Liver (tissue), 3 donors: ENCODE results near the gene MIER1.

Source experiments
- CTCF ChIP-seq: fragments of 150-350 bp; IDR thresholded peaks from 2 replicates; pipeline ENCODE4 v1.5.1; 2017; ENCODE audit warnings: improper control_type of control experiment, low read depth, low read length; ENCODE audit not compliant: missing input control
- EGR1 ChIP-seq, 2 donors: IDR thresholded peaks; 2 replicates each; pipeline ENCODE4 v1.6.1; 2016 to 2018; ENCODE audit warnings: antibody characterized with exemption in 2 of 2, low read depth in 2 of 2
- JUND ChIP-seq, 2 donors: IDR thresholded peaks; 2 replicates each; pipeline ENCODE4 v1.6.1; 2016; ENCODE audit warnings: antibody characterized with exemption in 2 of 2
- MAX ChIP-seq: IDR thresholded peaks from 2 replicates; pipeline ENCODE4 v1.6.1; 2016; ENCODE audit warnings: antibody characterized with exemption
- NR2F2 ChIP-seq: IDR thresholded peaks from 2 replicates; pipeline ENCODE4 v1.6.1; 2016; ENCODE audit warnings: antibody characterized with exemption
- RAD21 ChIP-seq, 2 donors: IDR thresholded peaks; 2 replicates each; pipeline ENCODE4 v1.6.1; 2016; ENCODE audit warnings: antibody characterized with exemption in 2 of 2, mild to moderate bottlenecking in 2 of 2
- REST ChIP-seq: IDR thresholded peaks from 2 replicates; pipeline ENCODE4 v1.6.1; 2016; ENCODE audit warnings: antibody characterized with exemption, mild to moderate bottlenecking
- SP1 ChIP-seq: IDR thresholded peaks from 2 replicates; pipeline ENCODE4 v1.6.1; 2018; ENCODE audit warnings: antibody characterized with exemption, mild to moderate bottlenecking
- TAF1 ChIP-seq: conservative IDR thresholded peaks from 2 replicates; pipeline ENCODE4 v1.6.1; 2016; ENCODE audit warnings: antibody characterized with exemption, mild to moderate bottlenecking
- ZBTB33 ChIP-seq: IDR thresholded peaks from 2 replicates; pipeline ENCODE4 v1.6.1; 2016; ENCODE audit warnings: antibody characterized with exemption
- donor health status: healthy.
- donor health status: healthy.

GRCh38 chr1:67009792-67010191 lies 85.0 kb downstream of the MIER1 start:
- TF ChIP-seq CTCF (no peak), ZBTB33 (no peak), REST (no peak), RAD21 (IDR thresholded peaks at IDR 0.05) (no peak), MAX (no peak), SP1 (no peak), TAF1 (no peak), NR2F2 (no peak), EGR1 (IDR thresholded peaks at IDR 0.05; ENCODE audit: low read depth in 2 of 2) (no peak), JUND (IDR thresholded peaks at IDR 0.05) (no peak)
